Sigmoid colon (tissue), 4 donors: Measurements from ENCODE around the gene AGBL5.

Experiments used
- POLR2A ChIP-seq, 2 donors: fragments of 450-650 bp; IDR thresholded peaks; one replicate each; pipeline ENCODE4 v1.6.1; 2016; ENCODE audit warnings: antibody characterized with exemption in 2 of 2, mild to moderate bottlenecking in 2 of 2, moderate library complexity in 2 of 2
- POLR2AphosphoS5 ChIP-seq, 4 donors: sonication (generic); formaldehyde crosslinking; IDR thresholded peaks; one replicate each; pipeline ENCODE4 v1.6.1; 2017; ENCODE audit warnings: antibody characterized with exemption in 4 of 4
- TF ChIP-seq, protein P1 (sequence below), 4 experiments: fragments of 450-650 bp in 3 of 4; fragments of 200-600 bp in 1 of 4; IDR thresholded peaks; one replicate each; pipeline ENCODE4 v1.5.1; 2016 to 2019; ENCODE audit warnings: antibody characterized with exemption in 4 of 4, mild to moderate bottlenecking in 3 of 4, moderate library complexity in 2 of 4

DNA sequence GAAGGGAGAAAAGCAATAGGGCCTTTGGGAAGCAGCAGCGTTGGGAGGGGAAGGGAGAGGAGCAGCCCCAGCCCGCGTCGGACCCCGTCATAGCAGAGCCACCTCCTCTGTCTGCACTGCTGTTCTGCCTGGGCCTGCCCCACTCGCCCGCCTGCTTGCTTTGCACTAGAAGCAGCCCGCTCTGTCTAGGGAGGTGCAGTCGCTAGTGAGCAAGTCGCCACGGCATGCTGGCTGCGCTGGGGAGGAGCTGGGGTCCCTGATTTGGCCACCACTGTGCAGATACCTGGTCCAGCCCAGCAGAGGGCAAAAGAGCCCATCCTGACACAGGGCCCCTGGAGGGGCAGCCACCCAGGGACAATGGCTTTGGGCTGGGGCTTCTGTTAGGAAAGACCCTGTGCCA lies 26.7 kb upstream of the AGBL5 start:
- TF ChIP-seq, protein P1, sequence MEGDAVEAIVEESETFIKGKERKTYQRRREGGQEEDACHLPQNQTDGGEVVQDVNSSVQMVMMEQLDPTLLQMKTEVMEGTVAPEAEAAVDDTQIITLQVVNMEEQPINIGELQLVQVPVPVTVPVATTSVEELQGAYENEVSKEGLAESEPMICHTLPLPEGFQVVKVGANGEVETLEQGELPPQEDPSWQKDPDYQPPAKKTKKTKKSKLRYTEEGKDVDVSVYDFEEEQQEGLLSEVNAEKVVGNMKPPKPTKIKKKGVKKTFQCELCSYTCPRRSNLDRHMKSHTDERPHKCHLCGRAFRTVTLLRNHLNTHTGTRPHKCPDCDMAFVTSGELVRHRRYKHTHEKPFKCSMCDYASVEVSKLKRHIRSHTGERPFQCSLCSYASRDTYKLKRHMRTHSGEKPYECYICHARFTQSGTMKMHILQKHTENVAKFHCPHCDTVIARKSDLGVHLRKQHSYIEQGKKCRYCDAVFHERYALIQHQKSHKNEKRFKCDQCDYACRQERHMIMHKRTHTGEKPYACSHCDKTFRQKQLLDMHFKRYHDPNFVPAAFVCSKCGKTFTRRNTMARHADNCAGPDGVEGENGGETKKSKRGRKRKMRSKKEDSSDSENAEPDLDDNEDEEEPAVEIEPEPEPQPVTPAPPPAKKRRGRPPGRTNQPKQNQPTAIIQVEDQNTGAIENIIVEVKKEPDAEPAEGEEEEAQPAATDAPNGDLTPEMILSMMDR (IDR thresholded peaks at IDR 0.05): no peak
- no peak for TF ChIP-seq POLR2AphosphoS5 (IDR thresholded peaks at IDR 0.05)
- TF ChIP-seq POLR2A (IDR thresholded peaks at IDR 0.05): no peak
